B cell (primary cell): ENCODE results near the gene DENND5B. TPM values are rescaled to one million over a fixed set of nuclear protein-coding genes. Genes with fewer than 3 reads are reported as not detected.

Experiments used
- ATAC-seq: fragments of 200-7000 bp; cut with Tn5 transposase; one replicate; pipeline ENCODE4 v1.10.0; 2021; ENCODE audit warnings: low read depth, mild to moderate bottlenecking, moderate number of reproducible peaks, moderate library complexity
- CTCF ChIA-PET: fragments of 350-600 bp; sonication (Branson Sonifier 250); formaldehyde crosslinking; loops from one replicate; lab custom pipeline; 2021; ENCODE audit warnings: antibody characterized with exemption, inconsistent platforms; lab: Charles Lee
- POLR2A ChIA-PET: fragments of 350-600 bp; sonication (Branson Sonifier 250); formaldehyde crosslinking; loops from one replicate; lab custom pipeline; 2021; ENCODE audit warnings: antibody characterized with exemption; lab: Charles Lee
- DNase-seq: peaks from one replicate; pipeline ENCODE4 v3.0.0; 2013
- H2AFZ ChIP-seq: 2 replicates; pipeline ENCODE4 v1.6.1; 2012; ENCODE audit warnings: mild to moderate bottlenecking, low read depth, low read length; ENCODE audit not compliant: insufficient read depth, poor library complexity, severe bottlenecking
- H3K27ac ChIP-seq, 2 donors: 1 replicate in 1 of 2; 2 replicates in 1 of 2; pipeline ENCODE4 v1.5.1; 2012 to 2013; ENCODE audit warnings: low read length in 2 of 2, mild to moderate bottlenecking in 2 of 2, moderate library complexity in 1 of 2
- H3K27me3 ChIP-seq, 4 experiments: fragments of 200-600 bp in 1 of 4; sonication (generic) in 1 of 4; replicated peaks in 1 of 4; 1 replicate in 2 of 4; 2 replicates in 2 of 4; pipeline versions ENCODE4 v1.6.1 to v1.7.0; 2013 to 2016; ENCODE audit warnings: low read length in 3 of 4, mild to moderate bottlenecking in 2 of 4, mixed read lengths in 1 of 4, moderate library complexity in 1 of 4; ENCODE audit not compliant: insufficient read depth in 4 of 4, control insufficient read depth in 3 of 4; ENCODE audit errors: control extremely low read depth in 1 of 4
- H3K36me3 ChIP-seq, 2 experiments: replicated peaks in 1 of 2; 1 replicate in 1 of 2; 2 replicates in 1 of 2; pipeline versions ENCODE4 v1.6.1 to v1.7.1; 2013; ENCODE audit warnings: low read length in 1 of 2; ENCODE audit not compliant: insufficient read depth in 2 of 2, control insufficient read depth in 1 of 2; ENCODE audit errors: control extremely low read depth in 1 of 2, extremely low read depth in 1 of 2
- H3K4me1 ChIP-seq, 2 donors: fragments of 200-600 bp in 1 of 2; sonication (generic) in 1 of 2; 1 replicate in 1 of 2; 2 replicates in 1 of 2; pipeline versions ENCODE4 v1.5.1 to v1.6.1; 2013 to 2017; ENCODE audit warnings: low read length in 2 of 2; ENCODE audit not compliant: control insufficient read depth in 2 of 2, insufficient read depth in 2 of 2
- H3K4me2 ChIP-seq: replicated peaks from 2 replicates; pipeline ENCODE3; 2012; ENCODE audit warnings: mild to moderate bottlenecking, low read depth, low read length; ENCODE audit not compliant: poor library complexity, severe bottlenecking
- H3K4me3 ChIP-seq, 5 experiments: fragments of 200-600 bp in 1 of 5; sonication (generic) in 1 of 5; 1 replicate in 3 of 5; 2 replicates in 2 of 5; pipeline versions ENCODE4 v1.5.1 to v1.7.0; 2011 to 2016; ENCODE audit warnings: low read length in 4 of 5, mild to moderate bottlenecking in 4 of 5, low read depth in 2 of 5, control low read depth in 1 of 5, moderate library complexity in 1 of 5; ENCODE audit not compliant: insufficient read depth in 1 of 5; ENCODE audit errors: control extremely low read depth in 1 of 5, extremely low read depth in 1 of 5
- H3K79me2 ChIP-seq: fragments of 200-600 bp; sonication (generic); one replicate; pipeline ENCODE4 v1.6.0; 2016; ENCODE audit warnings: low read length; ENCODE audit not compliant: control insufficient read depth, insufficient read depth
- H3K9ac ChIP-seq: fragments of 200-600 bp; sonication (generic); 2 replicates; pipeline ENCODE4 v1.6.1; 2017; ENCODE audit warnings: mild to moderate bottlenecking, low read length, moderate library complexity
- H3K9me3 ChIP-seq, 3 donors: one replicate each; pipeline versions ENCODE4 v1.6.1 to v1.7.1; 2013; ENCODE audit warnings: low read length in 2 of 3; ENCODE audit not compliant: control insufficient read depth in 2 of 3, insufficient read depth in 1 of 3; ENCODE audit errors: control extremely low read depth in 1 of 3
- H4K20me1 ChIP-seq: 2 replicates; pipeline ENCODE4 v1.6.0; 2012; ENCODE audit warnings: mild to moderate bottlenecking, low read length; ENCODE audit not compliant: insufficient read depth, control insufficient read depth, poor library complexity, severe bottlenecking
- H3K27ac Mint-ChIP-seq: one replicate; pipeline ENCODE4 v1.8.0; 2021; ENCODE audit warnings: mixed read lengths
- H3K27me3 Mint-ChIP-seq: one replicate; pipeline ENCODE4 v1.8.0; 2021; ENCODE audit warnings: mixed read lengths
- H3K4me1 Mint-ChIP-seq: one replicate; pipeline ENCODE4 v1.8.0; 2021; ENCODE audit warnings: mixed read lengths
- H3K4me3 Mint-ChIP-seq: one replicate; pipeline ENCODE4 v1.8.0; 2021; ENCODE audit warnings: mixed read lengths
- H3K9me3 Mint-ChIP-seq: one replicate; pipeline ENCODE4 v1.8.0; 2022; ENCODE audit warnings: mixed read lengths; ENCODE audit not compliant: insufficient read depth
- EZH2 ChIP-seq: IDR thresholded peaks from 2 replicates; pipeline ENCODE4 v1.6.1; 2012; ENCODE audit warnings: borderline replicate concordance, low read depth, mild to moderate bottlenecking, moderate library complexity, low read length; ENCODE audit not compliant: insufficient read depth, poor library complexity, severe bottlenecking
- WGBS: methylation state at CpG from one replicate; pipeline ENCODE4 v1.1.5; 2013; ENCODE audit warnings: missing lambda C conversion rate; ENCODE audit not compliant: insufficient coverage; 5-methylcytosine and 5-hydroxymethylcytosine counted together
- intact Hi-C: fragments of 100-400 bp; cut with micrococcal nuclease; formaldehyde crosslinking; loops from one replicate; pipeline ENCODE4 v1.10.0; 2022
- polyA plus RNA-seq: library from polyadenylated mRNA; depleted of rRNA; stranded (reverse); fragments of >200 nt; gene quantifications from 2 replicates; pipeline ENCODE4 v1.2.3, GENCODE V29; 2012
- total RNA-seq, 2 donors: library from RNA; stranded (reverse); fragments of 120-200 nt in 1 of 2; gene quantifications; 1 replicate in 1 of 2; 2 replicates in 1 of 2; pipeline versions ENCODE4 v1.2.3 to v1.2.4, GENCODE V29; 2013 to 2022
- TF ChIP-seq, protein P1 (sequence below): fragments of 200-600 bp; IDR thresholded peaks from one replicate; pipeline ENCODE4 v1.8.0; 2022; ENCODE audit warnings: antibody characterized with exemption, mild to moderate bottlenecking

DENND5B gene
- total and polyA plus RNA-seq, 2 donors (not counting 1 experiment from before 2014, with no cell fraction given) = 18.7 to 55.3 TPM

DNA sequence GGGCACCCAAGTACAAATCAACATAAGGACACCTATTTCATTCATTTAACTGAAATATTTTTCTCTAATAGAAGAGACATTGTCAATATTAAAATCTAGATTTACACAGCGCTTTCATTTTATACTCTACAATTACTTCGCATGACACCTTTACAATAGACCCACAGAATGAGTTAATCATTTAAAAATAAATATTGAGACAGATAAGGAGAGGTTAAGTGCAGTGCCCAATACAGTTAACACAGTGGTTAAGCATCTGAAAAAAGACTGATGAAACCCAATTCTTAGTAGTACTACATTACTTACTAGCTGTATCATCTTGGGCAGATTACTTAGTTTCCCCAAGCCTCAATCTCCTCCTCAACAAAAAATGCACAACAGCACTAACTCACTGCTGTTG is 116.2 kb downstream of the DENND5B start:
- peaks cover 26% of the 10 kb centered on the region for H3K79me2 ChIP-seq
- DNase-seq = no peak
- H3K4me1 Mint-ChIP-seq = peaks cover 35% of the 10 kb centered on the region
- ChIA-PET POLR2A (no interaction called here), CTCF (no interaction called here)
- ATAC-seq = no peak
- H3K4me3 ChIP-seq = no peak overlapping the region
- intact Hi-C loops = loop anchor here (5.0 kb wide), 1 partner anchor 48 kb away; no protein-coding TSS in a partner anchor
- no peak overlapping the region for H3K4me2 ChIP-seq
- H3K4me1 ChIP-seq = peaks cover 20 to 33% of the 10 kb centered on the region in 2 donors
- no peak overlapping the region for H3K27ac Mint-ChIP-seq
- H3K36me3 ChIP-seq = peaks cover 1 to 28% of the 10 kb centered on the region in 2 experiments
- H3K4me3 Mint-ChIP-seq = no peak overlapping the region
- no peaks in the 10 kb centered on the region for H3K27me3 Mint-ChIP-seq
- peaks cover 0 to 11% (median 0%) of the 10 kb centered on the region in 3 donors for H3K9me3 ChIP-seq
- H3K9me3 Mint-ChIP-seq = no peaks in the 10 kb centered on the region
- H3K27me3 ChIP-seq = no peaks in the 10 kb centered on the region
- H3K27ac ChIP-seq = no peak overlapping the region
- H3K9ac ChIP-seq = no peak overlapping the region
- TF ChIP-seq EZH2 = no peak
- TF ChIP-seq, protein P1, sequence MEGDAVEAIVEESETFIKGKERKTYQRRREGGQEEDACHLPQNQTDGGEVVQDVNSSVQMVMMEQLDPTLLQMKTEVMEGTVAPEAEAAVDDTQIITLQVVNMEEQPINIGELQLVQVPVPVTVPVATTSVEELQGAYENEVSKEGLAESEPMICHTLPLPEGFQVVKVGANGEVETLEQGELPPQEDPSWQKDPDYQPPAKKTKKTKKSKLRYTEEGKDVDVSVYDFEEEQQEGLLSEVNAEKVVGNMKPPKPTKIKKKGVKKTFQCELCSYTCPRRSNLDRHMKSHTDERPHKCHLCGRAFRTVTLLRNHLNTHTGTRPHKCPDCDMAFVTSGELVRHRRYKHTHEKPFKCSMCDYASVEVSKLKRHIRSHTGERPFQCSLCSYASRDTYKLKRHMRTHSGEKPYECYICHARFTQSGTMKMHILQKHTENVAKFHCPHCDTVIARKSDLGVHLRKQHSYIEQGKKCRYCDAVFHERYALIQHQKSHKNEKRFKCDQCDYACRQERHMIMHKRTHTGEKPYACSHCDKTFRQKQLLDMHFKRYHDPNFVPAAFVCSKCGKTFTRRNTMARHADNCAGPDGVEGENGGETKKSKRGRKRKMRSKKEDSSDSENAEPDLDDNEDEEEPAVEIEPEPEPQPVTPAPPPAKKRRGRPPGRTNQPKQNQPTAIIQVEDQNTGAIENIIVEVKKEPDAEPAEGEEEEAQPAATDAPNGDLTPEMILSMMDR = no peak
- H2AFZ ChIP-seq = no peak overlapping the region
- peaks cover 6% of the 10 kb centered on the region for H4K20me1 ChIP-seq
- no CpG with 5 or more reads among the region's 2 CpGs for WGBS

DNA sequence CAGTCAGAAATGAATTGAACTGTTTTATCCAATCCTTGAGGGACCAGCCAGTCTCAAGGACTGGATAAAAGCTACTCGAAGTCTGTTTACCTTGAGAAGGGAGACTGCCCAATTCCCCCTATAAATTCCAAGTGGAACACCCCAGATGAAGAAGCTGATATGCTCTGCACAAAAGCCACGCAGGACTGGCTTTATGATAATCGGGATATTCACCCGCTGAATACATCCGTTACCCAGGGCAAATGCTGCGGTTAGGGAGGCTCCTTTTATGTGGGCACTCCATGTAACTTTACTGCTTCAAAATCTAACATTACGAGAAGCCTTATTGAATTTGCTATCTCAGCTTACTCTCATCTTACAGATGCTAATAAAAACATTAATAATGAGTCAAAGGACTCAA is 119.1 kb downstream of the DENND5B start:
- H3K36me3 ChIP-seq = peaks cover 1 to 18% of the 10 kb centered on the region in 2 experiments
- peaks cover 30% of the 10 kb centered on the region for H3K79me2 ChIP-seq
- H4K20me1 ChIP-seq = peaks cover 6% of the 10 kb centered on the region
- no peak overlapping the region for H3K4me2 ChIP-seq
- POLR2A ChIA-PET = no interaction called here
- H3K27me3 ChIP-seq = no peaks in the 10 kb centered on the region
- no peak overlapping the region for H3K9ac ChIP-seq
- H3K4me3 ChIP-seq = no peak overlapping the region
- intact Hi-C loops = no loop called here
- H3K27ac ChIP-seq = no peak overlapping the region
- WGBS = 100% methylated on average over 6 of the region's 7 CpGs
- ATAC-seq = no peak
- no peak overlapping the region for H3K27ac Mint-ChIP-seq
- DNase-seq = no peak
- H2AFZ ChIP-seq = no peak overlapping the region
- no peak overlapping the region for H3K4me3 Mint-ChIP-seq
- no peak for TF ChIP-seq EZH2
- TF ChIP-seq, protein P1 = no peak
- CTCF ChIA-PET = no interaction called here
- H3K9me3 ChIP-seq = peaks cover 0 to 11% (median 0%) of the 10 kb centered on the region in 3 donors
- H3K4me1 ChIP-seq = peaks cover 9 to 11% of the 10 kb centered on the region in 2 donors
- no peaks in the 10 kb centered on the region for H3K9me3 Mint-ChIP-seq
- H3K4me1 Mint-ChIP-seq = peaks cover 12% of the 10 kb centered on the region
- no peaks in the 10 kb centered on the region for H3K27me3 Mint-ChIP-seq
